K562 (cell line): ENCODE data around the gene MCCD1. TPM values are rescaled to one million over a fixed set of nuclear protein-coding genes. Genes with fewer than 3 reads are reported as not detected.
A peak's percentile ranks its signal among the peaks of the same experiment; 100 is the strongest.

ENCODE experiments used
- ATAC-seq: fragments of 200-7000 bp; cut with Tn5 transposase; 3 replicates; pipeline ENCODE4 v1.9.1; 2020; ENCODE audit warnings: moderate library complexity
- BruUV-seq: library from RNA; stranded (reverse); fragments of 400-500 nt; replicated peaks from 2 replicates; lab custom pipeline; 2021; lab: Mats Ljungman, UMichigan
- CTCF ChIA-PET: fragments of 300-600 bp; formaldehyde crosslinking; extraction: SDS; loops from one replicate; lab custom pipeline; 2021; ENCODE audit warnings: low intra/inter-chr PET ratio; lab: Yijun Ruan, JAX
- POLR2A ChIA-PET: fragments of 300-600, 350-650 bp; sonication (Branson Sonifier 250); formaldehyde crosslinking; extraction: SDS; loops from one replicate; lab custom pipeline; 2021; ENCODE audit warnings: antibody characterized with exemption, inconsistent platforms; lab: Yijun Ruan, JAX
- DNase-seq, 4 experiments: peaks; one replicate each; pipeline versions ENCODE4 v3.0.0 to v3.0.0-alpha.2; 2011 to 2018; ENCODE audit warnings: low spot score in 3 of 4, mixed read lengths in 3 of 4; ENCODE audit errors: extremely low read depth in 1 of 4
- FAIRE-seq: peaks from 2 replicates; lab custom pipeline; 2011; peaks lifted over from hg19 to GRCh38; lab: Jason Lieb, UNC
- H2AFZ ChIP-seq: 2 replicates; pipeline ENCODE4 v1.6.0; 2011; ENCODE audit warnings: low read depth, low read length, control low read depth, inconsistent platforms
- H3K27ac ChIP-seq: fragments of 200-600 bp; 3 replicates; pipeline ENCODE4 v1.8.0; 2011; ENCODE audit warnings: low read depth, mild to moderate bottlenecking, control low read depth, inconsistent platforms, low read length, moderate library complexity, mixed read lengths; ENCODE audit errors: extremely low read depth
- H3K27me3 ChIP-seq, 2 experiments: fragments of 300-600 bp in 1 of 2; 2 replicates in 1 of 2; 3 replicates in 1 of 2; pipeline versions ENCODE4 v1.6.0 to v1.8.0; 2011; ENCODE audit warnings: inconsistent platforms in 2 of 2, low read length in 2 of 2, mild to moderate bottlenecking in 1 of 2, mixed read lengths in 1 of 2, moderate library complexity in 1 of 2; ENCODE audit not compliant: control insufficient read depth in 2 of 2, insufficient read depth in 2 of 2
- H3K36me3 ChIP-seq: fragments of 300-600 bp; 3 replicates; pipeline ENCODE4 v1.8.0; 2011; ENCODE audit warnings: mild to moderate bottlenecking, low read length, inconsistent platforms; ENCODE audit not compliant: control insufficient read depth, insufficient read depth
- H3K4me1 ChIP-seq, 2 experiments: fragments of 200-600 bp in 1 of 2; replicated peaks in 1 of 2; 2 replicates in 1 of 2; 3 replicates in 1 of 2; pipeline versions ENCODE4 v1.5.1 to v1.8.0; 2011; ENCODE audit warnings: inconsistent platforms in 2 of 2, low read length in 2 of 2, mild to moderate bottlenecking in 1 of 2, mixed read lengths in 1 of 2, moderate library complexity in 1 of 2; ENCODE audit not compliant: control insufficient read depth in 2 of 2, insufficient read depth in 2 of 2
- H3K4me2 ChIP-seq: 2 replicates; pipeline ENCODE4 v1.6.1; 2011; ENCODE audit warnings: low read length, control low read depth, inconsistent platforms, mixed read lengths; ENCODE audit not compliant: insufficient read depth
- H3K4me3 ChIP-seq: fragments of 200-600 bp; sonication (generic), shearing (Covaris generic); 2 replicates; pipeline ENCODE4 v1.5.1; 2016; ENCODE audit warnings: control low read depth, inconsistent platforms
- H3K79me2 ChIP-seq: fragments of 200-600 bp; 3 replicates; pipeline ENCODE4 v1.8.0; 2011; ENCODE audit warnings: low read length, inconsistent platforms; ENCODE audit not compliant: control insufficient read depth, insufficient read depth
- H3K9ac ChIP-seq, 2 experiments: 2 replicates each; pipeline versions ENCODE4 v1.6.0 to v1.6.1; 2011; ENCODE audit warnings: low read depth in 2 of 2, low read length in 2 of 2, control low read depth in 1 of 2, inconsistent platforms in 1 of 2, mild to moderate bottlenecking in 1 of 2, mixed read lengths in 1 of 2; ENCODE audit not compliant: insufficient read depth in 1 of 2
- H3K9me1 ChIP-seq: one replicate; pipeline ENCODE4 v1.6.0; 2011; ENCODE audit warnings: inconsistent platforms, mild to moderate bottlenecking, low read length, moderate library complexity; ENCODE audit not compliant: control insufficient read depth, insufficient read depth
- H3K9me3 ChIP-seq: replicated peaks from 2 replicates; pipeline ENCODE4 v1.5.1; 2011; ENCODE audit warnings: low read depth, low read length, inconsistent platforms; ENCODE audit not compliant: control insufficient read depth, insufficient read depth
- H4K20me1 ChIP-seq: replicated peaks from 2 replicates; pipeline ENCODE4 v1.6.1; 2011; ENCODE audit warnings: low read length, inconsistent platforms, mixed read lengths; ENCODE audit not compliant: control insufficient read depth, insufficient read depth
- BACH1 ChIP-seq: fragments of 200-800 bp; sonication (Bioruptor generic); IDR thresholded peaks from 2 replicates; pipeline ENCODE4 v1.6.1; 2016; ENCODE audit warnings: missing genetic modification characterization, missing compliant biosample characterization
- BRD4 ChIP-seq: fragments of 200-600 bp; sonication (generic); IDR thresholded peaks from 2 replicates; pipeline ENCODE4 v1.6.1; 2017; ENCODE audit warnings: inconsistent platforms
- CCAR2 ChIP-seq: fragments of 200-400 bp; formaldehyde crosslinking; IDR thresholded peaks from 2 replicates; pipeline ENCODE4 v1.6.1; 2017; ENCODE audit warnings: mild to moderate bottlenecking, low read depth, low read length
- CREB1 ChIP-seq, 2 experiments: sonication (generic) in 1 of 2; formaldehyde crosslinking in 1 of 2; IDR thresholded peaks; 2 replicates each; pipeline versions ENCODE4 v1.6.1 to v1.8.0; 2012 to 2022; ENCODE audit warnings: inconsistent platforms in 1 of 2, mild to moderate bottlenecking in 1 of 2, missing genetic modification reagents in 1 of 2, moderate library complexity in 1 of 2
- FOXP1 ChIP-seq: sonication (generic); formaldehyde crosslinking; IDR thresholded peaks from 2 replicates; pipeline ENCODE4 v1.8.0; 2022; ENCODE audit warnings: mild to moderate bottlenecking, missing genetic modification reagents
- GATAD2A ChIP-seq: fragments of 450-650 bp; IDR thresholded peaks from 2 replicates; pipeline ENCODE4 v1.6.1; 2017
- GATAD2B ChIP-seq: fragments of 450-650 bp; IDR thresholded peaks from 2 replicates; pipeline ENCODE4 v1.6.1; 2017; ENCODE audit warnings: mild to moderate bottlenecking, borderline replicate concordance
- KDM4B ChIP-seq, 2 experiments: fragments of 450-650 bp in 1 of 2; sonication (generic) in 1 of 2; IDR thresholded peaks; 2 replicates each; pipeline ENCODE4 v1.6.1; 2016 to 2017; ENCODE audit warnings: borderline replicate concordance in 2 of 2, antibody characterized with exemption in 1 of 2, low read depth in 1 of 2, mild to moderate bottlenecking in 1 of 2
- MTA3 ChIP-seq: fragments of 450-650 bp; formaldehyde crosslinking; IDR thresholded peaks from 2 replicates; pipeline ENCODE4 v1.6.1; 2017; ENCODE audit warnings: mild to moderate bottlenecking, borderline replicate concordance
- STAT5B ChIP-seq: fragments of 250-450 bp; sonication (Bioruptor Pico); IDR thresholded peaks from 2 replicates; pipeline ENCODE4 v1.8.0; 2021; ENCODE audit warnings: mild to moderate bottlenecking, inconsistent platforms
- TAL1 ChIP-seq: fragments of 450-650 bp; IDR thresholded peaks from 2 replicates; pipeline ENCODE4 v1.6.1; 2016; ENCODE audit warnings: mild to moderate bottlenecking
- TRIM24 ChIP-seq, 2 experiments: fragments of 450-650 bp; IDR thresholded peaks; 2 replicates each; pipeline ENCODE4 v1.6.1; 2016
- ZNF780A ChIP-seq: fragments of 250-450 bp; sonication (Bioruptor Pico); IDR thresholded peaks from 2 replicates; pipeline ENCODE4 v1.5.0; 2021; ENCODE audit warnings: mild to moderate bottlenecking
- WGBS: fragments of 100-300 bp; shearing (Covaris generic); methylation state at CpG from one replicate; pipeline ENCODE4 v1.1.6; 2016; ENCODE audit warnings: low coverage, mixed read lengths; ENCODE audit not compliant: insufficient coverage; ENCODE audit errors: missing lambda C conversion rate; 5-methylcytosine and 5-hydroxymethylcytosine counted together
- in situ Hi-C: fragments of 300-500 bp; cut with MboI; formaldehyde crosslinking; loops from 4 replicates; pipeline ENCODE4 v1.15.0; 2018; ENCODE audit warnings: inconsistent platforms, mixed read lengths
- intact Hi-C: fragments of 100-400 bp; cut with micrococcal nuclease; formaldehyde crosslinking; loops from 2 replicates; pipeline ENCODE4 v1.14.2; 2022
- polyA plus RNA-seq, 8 experiments: library from polyadenylated mRNA; depleted of rRNA in 4 of 8; stranded (reverse) in 5 of 8; unstranded in 3 of 8; fragments of >200 nt; fragmentation: Nextera tagmentation in 2 of 8; fragmentation: Illumina TruSeq in 1 of 8; extraction: Ambion mirVana in 2 of 8; extraction: Trizol in 1 of 8; gene quantifications; 2 replicates each; pipeline versions ENCODE4 v1.2.1 to v1.2.3, GENCODE V29; 2011 to 2014; ENCODE audit warnings: inconsistent platforms in 1 of 8, missing spikeins in 1 of 8
- total RNA-seq, 7 experiments: library from RNA; depleted of rRNA in 6 of 7; stranded (reverse); fragments of >200 nt in 6 of 7; fragmentation: Illumina TruSeq in 2 of 7; extraction: Trizol in 2 of 7; gene quantifications; 2 replicates each; pipeline versions ENCODE4 v1.2.1 to v1.2.3, GENCODE V29; 2011 to 2021; ENCODE audit warnings: low replicate concordance in 1 of 7
- TF ChIP-seq, protein P1 (sequence below): fragments of 450-650 bp; conservative IDR thresholded peaks from 2 replicates; pipeline ENCODE4 v1.6.1; 2016; ENCODE audit warnings: missing genetic modification characterization, low read depth, mild to moderate bottlenecking, missing compliant biosample characterization, moderate library complexity
- TF ChIP-seq, protein P2 (sequence below): fragments of 200-800 bp; sonication (Bioruptor generic); IDR thresholded peaks from 2 replicates; pipeline ENCODE4 v1.6.1; 2016; ENCODE audit warnings: missing genetic modification characterization, missing compliant biosample characterization

Gene MCCD1
- total and polyA plus RNA-seq, 9 of the 15 experiments (the other 6 are each of a cell fraction or from before 2014, with no cell fraction given): not detected

DNA sequence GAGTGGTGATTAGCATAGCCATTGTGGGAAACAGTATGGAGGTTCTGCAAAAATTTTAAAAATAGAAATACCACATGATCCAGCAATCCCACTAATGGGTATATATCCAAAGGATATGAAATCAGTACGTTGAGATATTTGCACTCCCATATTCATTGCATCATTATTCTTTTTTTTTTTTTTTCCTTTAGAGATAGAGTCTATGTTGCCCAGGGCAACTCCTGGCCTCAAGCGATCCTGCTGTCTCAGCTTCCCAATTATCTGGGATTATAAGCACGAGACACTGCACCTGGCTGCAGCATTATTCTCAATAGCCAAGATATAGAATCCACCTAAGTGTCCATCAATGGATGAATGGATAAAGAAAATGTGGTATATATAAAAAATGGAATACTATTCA lies 6.9 kb upstream of the MCCD1 start (continued):
- TF ChIP-seq BACH1 (tag): no peak
- no peak for TF ChIP-seq STAT5B (CRISPR knock-in tag)

DNA sequence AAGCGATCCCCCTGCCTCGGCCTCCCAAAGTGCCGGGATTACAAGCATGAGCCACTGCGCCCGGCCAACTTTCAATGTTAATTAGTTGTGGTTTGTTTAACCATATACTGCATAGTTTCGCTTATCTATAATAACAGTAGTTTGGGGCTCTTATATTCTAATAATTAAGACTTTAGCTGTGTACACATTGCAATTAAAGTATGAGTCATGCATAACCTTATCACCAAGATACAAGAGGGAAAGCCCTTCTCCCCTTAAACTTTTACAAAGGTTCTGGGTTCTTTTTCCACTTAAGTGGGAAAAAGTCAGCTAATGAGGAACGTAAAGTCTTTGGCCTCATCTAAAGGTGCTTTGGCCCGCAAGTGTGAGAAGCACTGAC lies 3.2 kb upstream of the MCCD1 start:
- intact Hi-C loops: loop anchor here (5.0 kb wide), 1 partner anchor 33 kb away; no protein-coding TSS in a partner anchor
- H4K20me1 ChIP-seq: 0 out of 2 replicates have a peak, but pooled peaks cover 1% of the 10 kb centered on the region
- peaks cover 10 to 20% of the 10 kb centered on the region in 2 experiments for H3K4me1 ChIP-seq
- H2AFZ ChIP-seq: peak overlapping the region; percentile 75
- 27% methylated on average over 8 of the region's 8 CpGs for WGBS
- ATAC-seq (no peak), FAIRE-seq (no peak), DNase-seq (peak in 2 of 4 experiments; percentile 55 to 56)
- H3K27ac ChIP-seq: peak overlapping the region; percentile 66; the same call in 2 of the 3 replicates
- H3K27me3 ChIP-seq: no peaks in the 10 kb centered on the region
- no peak overlapping the region for H3K4me3 ChIP-seq
- H3K79me2 ChIP-seq: no peaks in the 10 kb centered on the region
- H3K36me3 ChIP-seq: peaks cover 11% of the 10 kb centered on the region; the same call in 2 of the 3 replicates
- in situ Hi-C loops: loop anchor here (25.0 kb wide), 1 partner anchor 1437 kb away; the partner anchor contains the start of genes BRD2 and HLA-DMA
- POLR2A ChIA-PET: interaction anchor here (0.8 to 4.9 kb wide), 7 partner anchors 8 to 433 kb away, joined by 3 to 27 read pairs (median 3); partner anchors contain the start of genes DDX39B, MICB and TNF
- H3K9ac ChIP-seq: peak overlapping the region; percentile 26 to 82; a peak in 1 of 4 replicates
- H3K9me3 ChIP-seq: no peaks in the 10 kb centered on the region
- no peaks in the 10 kb centered on the region for H3K9me1 ChIP-seq
- CTCF ChIA-PET: interaction anchor here (0.6 kb wide), 1 partner anchor 21 kb away, joined by 4 read pairs; no protein-coding TSS in a partner anchor
- peak overlapping the region; percentile 50 for H3K4me2 ChIP-seq
- no TSS peak for BruUV-seq
- TF ChIP-seq BRD4 (no peak), KDM4B (IDR thresholded peaks at IDR 0.05; ENCODE audit: borderline replicate concordance in 2 of 2, low read depth in 1 of 2) (no peak), GATAD2A (no peak), GATAD2B (peak; percentile 25; the same call in 1 of the 2 replicates), FOXP1 (CRISPR knock-in tag) (no peak), MTA3 (0 out of 2 replicates have a peak, but pooled peaks have one; percentile 28), CCAR2 (no peak), ZNF780A (CRISPR knock-in tag) (no peak), CREB1 (IDR thresholded peaks at IDR 0.05) (no peak), CREB1 (CRISPR knock-in tag; IDR thresholded peaks at IDR 0.05) (no peak), TAL1 (peak; percentile 21; the same call in 1 of the 2 replicates), TRIM24 (IDR thresholded peaks at IDR 0.05) (no peak)
- TF ChIP-seq, protein P1, sequence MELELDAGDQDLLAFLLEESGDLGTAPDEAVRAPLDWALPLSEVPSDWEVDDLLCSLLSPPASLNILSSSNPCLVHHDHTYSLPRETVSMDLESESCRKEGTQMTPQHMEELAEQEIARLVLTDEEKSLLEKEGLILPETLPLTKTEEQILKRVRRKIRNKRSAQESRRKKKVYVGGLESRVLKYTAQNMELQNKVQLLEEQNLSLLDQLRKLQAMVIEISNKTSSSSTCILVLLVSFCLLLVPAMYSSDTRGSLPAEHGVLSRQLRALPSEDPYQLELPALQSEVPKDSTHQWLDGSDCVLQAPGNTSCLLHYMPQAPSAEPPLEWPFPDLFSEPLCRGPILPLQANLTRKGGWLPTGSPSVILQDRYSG (tag): no peak
- TF ChIP-seq, protein P2, sequence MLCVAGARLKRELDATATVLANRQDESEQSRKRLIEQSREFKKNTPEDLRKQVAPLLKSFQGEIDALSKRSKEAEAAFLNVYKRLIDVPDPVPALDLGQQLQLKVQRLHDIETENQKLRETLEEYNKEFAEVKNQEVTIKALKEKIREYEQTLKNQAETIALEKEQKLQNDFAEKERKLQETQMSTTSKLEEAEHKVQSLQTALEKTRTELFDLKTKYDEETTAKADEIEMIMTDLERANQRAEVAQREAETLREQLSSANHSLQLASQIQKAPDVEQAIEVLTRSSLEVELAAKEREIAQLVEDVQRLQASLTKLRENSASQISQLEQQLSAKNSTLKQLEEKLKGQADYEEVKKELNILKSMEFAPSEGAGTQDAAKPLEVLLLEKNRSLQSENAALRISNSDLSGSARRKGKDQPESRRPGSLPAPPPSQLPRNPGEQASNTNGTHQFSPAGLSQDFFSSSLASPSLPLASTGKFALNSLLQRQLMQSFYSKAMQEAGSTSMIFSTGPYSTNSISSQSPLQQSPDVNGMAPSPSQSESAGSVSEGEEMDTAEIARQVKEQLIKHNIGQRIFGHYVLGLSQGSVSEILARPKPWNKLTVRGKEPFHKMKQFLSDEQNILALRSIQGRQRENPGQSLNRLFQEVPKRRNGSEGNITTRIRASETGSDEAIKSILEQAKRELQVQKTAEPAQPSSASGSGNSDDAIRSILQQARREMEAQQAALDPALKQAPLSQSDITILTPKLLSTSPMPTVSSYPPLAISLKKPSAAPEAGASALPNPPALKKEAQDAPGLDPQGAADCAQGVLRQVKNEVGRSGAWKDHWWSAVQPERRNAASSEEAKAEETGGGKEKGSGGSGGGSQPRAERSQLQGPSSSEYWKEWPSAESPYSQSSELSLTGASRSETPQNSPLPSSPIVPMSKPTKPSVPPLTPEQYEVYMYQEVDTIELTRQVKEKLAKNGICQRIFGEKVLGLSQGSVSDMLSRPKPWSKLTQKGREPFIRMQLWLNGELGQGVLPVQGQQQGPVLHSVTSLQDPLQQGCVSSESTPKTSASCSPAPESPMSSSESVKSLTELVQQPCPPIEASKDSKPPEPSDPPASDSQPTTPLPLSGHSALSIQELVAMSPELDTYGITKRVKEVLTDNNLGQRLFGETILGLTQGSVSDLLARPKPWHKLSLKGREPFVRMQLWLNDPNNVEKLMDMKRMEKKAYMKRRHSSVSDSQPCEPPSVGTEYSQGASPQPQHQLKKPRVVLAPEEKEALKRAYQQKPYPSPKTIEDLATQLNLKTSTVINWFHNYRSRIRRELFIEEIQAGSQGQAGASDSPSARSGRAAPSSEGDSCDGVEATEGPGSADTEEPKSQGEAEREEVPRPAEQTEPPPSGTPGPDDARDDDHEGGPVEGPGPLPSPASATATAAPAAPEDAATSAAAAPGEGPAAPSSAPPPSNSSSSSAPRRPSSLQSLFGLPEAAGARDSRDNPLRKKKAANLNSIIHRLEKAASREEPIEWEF: no peak
